CD1c-positive myeloid dendritic cell (primary cell): ENCODE results near the gene GLMP.

ENCODE experiments used
- DNase-seq: peaks from one replicate; pipeline ENCODE4 v3.0.0-alpha.2; 2016; ENCODE audit errors: extremely low spot score

GLMP gene

GRCh38 chr1:156249593-156249992 lies 45.9 kb downstream of the GLMP start:
- no peak for DNase-seq

- DNase-seq: no peak
Observed at GRCh38 chr1:156248323-156248683, 47.2 kb downstream of the GLMP start.

GRCh38 chr1:156247460-156248322 lies 47.8 kb downstream of the GLMP start, which contains the start of gene PAQR6:
Gene PAQR6, minus strand, starts transcription at chr1:156248056. Its CDS starts 1,325 bp downstream, at chr1:156246731.
- no peak for DNase-seq

- DNase-seq: no peak
Observed at GRCh38 chr1:156246781-156247459, 48.6 kb downstream of the GLMP start.

GRCh38 chr1:156246241-156246780 lies 49.2 kb downstream of the GLMP start:
- DNase-seq: no peak

GRCh38 chr1:156245451-156246232 lies 49.8 kb downstream of the GLMP start:
- DNase-seq: peak; percentile 28

GRCh38 chr1:156244712-156245111 lies 50.8 kb downstream of the GLMP start:
- no peak for DNase-seq

GRCh38 chr1:156244126-156244525 lies 51.4 kb downstream of the GLMP start:
- no peak for DNase-seq

- DNase-seq: no peak
Observed at GRCh38 chr1:156242738-156243137, 52.7 kb downstream of the GLMP start.
